Upper lobe of left lung (tissue), 4 donors: ENCODE data around the gene TUBB4B.

Experiments
- CTCF ChIP-seq, 6 experiments: fragments of 450-650 bp in 4 of 6; fragments of 200-600 bp in 2 of 6; sonication (generic) in 2 of 6; IDR thresholded peaks; one replicate each; pipeline ENCODE4 v1.5.1; 2016 to 2019; ENCODE audit warnings: antibody characterized with exemption in 6 of 6
- EP300 ChIP-seq, 4 donors: sonication (generic); formaldehyde crosslinking; IDR thresholded peaks; one replicate each; pipeline ENCODE4 v1.5.1; 2017; ENCODE audit warnings: antibody characterized with exemption in 4 of 4, control low read depth in 2 of 4
- POLR2A ChIP-seq, 4 donors: fragments of 450-650 bp; IDR thresholded peaks; one replicate each; pipeline ENCODE4 v1.5.1; 2016 to 2017; ENCODE audit warnings: antibody characterized with exemption in 4 of 4, mild to moderate bottlenecking in 2 of 4
- POLR2AphosphoS5 ChIP-seq, 2 donors: sonication (generic); formaldehyde crosslinking; IDR thresholded peaks; one replicate each; pipeline ENCODE4 v1.5.1; 2017; ENCODE audit warnings: antibody characterized with exemption in 2 of 2

DNA sequence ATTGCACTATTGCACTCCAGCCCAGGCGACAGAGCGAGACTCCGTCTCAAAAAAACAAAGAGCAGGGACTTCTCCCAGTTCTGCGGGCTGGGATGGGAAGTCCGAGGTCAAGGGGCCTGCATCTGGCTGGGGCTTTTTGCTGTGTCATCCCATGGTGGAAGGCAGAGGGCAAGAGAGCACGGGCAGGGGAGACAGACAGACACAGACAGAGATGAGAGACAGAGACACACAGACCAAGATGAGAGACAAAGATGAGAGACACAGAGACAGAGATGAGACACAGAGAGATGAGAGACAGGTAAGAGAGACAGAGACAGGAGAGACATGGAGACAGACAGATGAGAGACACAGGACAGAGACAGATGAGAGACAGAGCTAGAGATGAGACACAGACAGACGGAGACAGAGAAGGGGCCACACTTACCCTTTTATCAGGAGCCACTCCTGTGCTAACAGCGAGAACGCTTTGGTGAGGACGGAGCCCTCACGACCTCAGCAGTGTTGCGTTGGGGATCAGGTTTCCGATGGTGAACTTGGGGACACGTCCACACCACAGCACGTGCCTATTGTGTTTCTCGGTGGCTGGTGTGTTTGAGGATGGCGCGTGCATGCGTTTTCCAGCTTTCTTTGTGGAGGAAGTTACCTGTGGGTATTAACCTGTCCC lies 27.6 kb downstream of the TUBB4B start:
- no peak for TF ChIP-seq POLR2A (IDR thresholded peaks at IDR 0.05)
- TF ChIP-seq CTCF (IDR thresholded peaks at IDR 0.05): no peak
- TF ChIP-seq POLR2AphosphoS5 (IDR thresholded peaks at IDR 0.05): no peak
- no peak for TF ChIP-seq EP300 (IDR thresholded peaks at IDR 0.05)
